ENCODE data around the gene SUGCT.

The SUGCT gene

GRCh38 chr7:40474790-40475680 lies 340.2 kb downstream of the SUGCT start:
- no peak for DNase-seq (ENCODE audit: low read depth)

- no peak for DNase-seq (ENCODE audit: low read depth)
Observed at GRCh38 chr7:40475681-40475982, 340.8 kb downstream of the SUGCT start.

GRCh38 chr7:40477094-40477493 lies 342.3 kb downstream of the SUGCT start:
- DNase-seq (ENCODE audit: low read depth) = no peak

- DNase-seq (ENCODE audit: low read depth) = no peak
Observed at GRCh38 chr7:40482845-40483244, 348.0 kb downstream of the SUGCT start.

- no peak for DNase-seq (ENCODE audit: low read depth)
Observed at GRCh38 chr7:40483630-40484029, 348.8 kb downstream of the SUGCT start.

- no peak for DNase-seq (ENCODE audit: low read depth)
Observed at GRCh38 chr7:40489844-40490602, 355.2 kb downstream of the SUGCT start.

GRCh38 chr7:40490603-40490924 lies 355.8 kb downstream of the SUGCT start:
- no peak for DNase-seq (ENCODE audit: low read depth)

GRCh38 chr7:40492946-40493345 lies 358.1 kb downstream of the SUGCT start:
- DNase-seq (ENCODE audit: low read depth) = no peak

- DNase-seq (ENCODE audit: low read depth) = no peak
Observed at GRCh38 chr7:40493609-40494051, 358.8 kb downstream of the SUGCT start.

GRCh38 chr7:40498924-40499510 lies 364.2 kb downstream of the SUGCT start:
- no peak for DNase-seq (ENCODE audit: low read depth)

- no peak for DNase-seq (ENCODE audit: low read depth)
Observed at GRCh38 chr7:40499718-40500117, 364.9 kb downstream of the SUGCT start.

GRCh38 chr7:40500219-40500618 lies 365.4 kb downstream of the SUGCT start:
- DNase-seq (ENCODE audit: low read depth) = no peak

GRCh38 chr7:40502359-40502758 lies 367.6 kb downstream of the SUGCT start:
- no peak for DNase-seq (ENCODE audit: low read depth)

- no peak for DNase-seq (ENCODE audit: low read depth)
Observed at GRCh38 chr7:40506158-40506557, 371.4 kb downstream of the SUGCT start.

- DNase-seq (ENCODE audit: low read depth) = no peak
Observed at GRCh38 chr7:40507166-40507565, 372.4 kb downstream of the SUGCT start.

- no peak for DNase-seq (ENCODE audit: low read depth)
Observed at GRCh38 chr7:40509287-40509996, 374.6 kb downstream of the SUGCT start.

- DNase-seq (ENCODE audit: low read depth) = no peak
Observed at GRCh38 chr7:40516376-40516775, 381.6 kb downstream of the SUGCT start.

GRCh38 chr7:40519009-40519408 lies 384.2 kb downstream of the SUGCT start:
- no peak for DNase-seq (ENCODE audit: low read depth)

GRCh38 chr7:40520986-40521738 lies 386.4 kb downstream of the SUGCT start:
- no peak for DNase-seq (ENCODE audit: low read depth)

- DNase-seq (ENCODE audit: low read depth) = no peak
Observed at GRCh38 chr7:40525764-40526163, 391.0 kb downstream of the SUGCT start.

- no peak for DNase-seq (ENCODE audit: low read depth)
Observed at GRCh38 chr7:40526951-40527715, 392.3 kb downstream of the SUGCT start.
